HG02642 (cell line): ENCODE measurements around the gene MLN.

ENCODE experiments used
- ATAC-seq: cut with Tn5 transposase; IDR thresholded peaks from one replicate; pipeline ENCODE4 v1.9.1; 2021; ENCODE audit warnings: mild to moderate bottlenecking; ENCODE audit not compliant: unreplicated experiment, poor library complexity

The MLN gene

DNA sequence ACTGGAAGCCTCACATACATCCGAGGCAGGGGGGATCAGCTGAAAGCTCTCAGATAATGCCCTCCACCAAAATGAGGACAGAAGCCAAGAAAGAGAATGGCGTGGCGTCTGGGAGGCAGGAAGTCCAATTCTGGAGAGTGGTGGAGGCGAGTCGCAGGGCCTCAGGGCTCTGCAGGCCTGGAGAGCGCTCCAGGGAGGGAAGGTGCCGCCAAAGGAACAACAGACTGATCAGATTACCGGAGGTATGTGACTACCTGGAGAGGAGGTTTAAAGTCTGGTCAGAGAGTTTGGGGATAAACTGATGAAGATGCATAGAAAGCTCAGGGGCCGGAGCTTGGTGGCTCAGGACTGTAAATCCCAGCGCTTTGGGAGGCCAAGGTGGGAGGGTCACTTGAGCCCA is 45.9 kb downstream of the MLN start:
- no peak for ATAC-seq

DNA sequence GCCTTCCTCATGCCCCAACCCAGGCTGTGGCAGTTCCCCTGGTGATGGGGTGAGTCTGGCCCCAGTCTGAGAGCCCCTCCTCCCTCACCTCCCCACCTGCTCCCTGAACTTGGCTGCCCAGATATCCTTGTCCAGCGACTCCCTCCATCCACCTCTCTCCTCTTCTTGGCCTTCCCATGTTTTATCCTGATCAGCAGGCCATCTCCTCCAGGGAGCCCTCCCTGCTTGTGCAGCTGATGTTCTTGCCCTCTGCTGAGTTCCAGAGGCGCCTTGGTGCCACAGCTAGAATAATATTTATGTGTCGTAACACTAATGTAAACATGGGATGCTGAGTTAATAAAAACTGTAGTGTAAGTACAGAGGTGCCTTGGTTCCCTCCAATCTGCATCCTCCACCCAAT is 46.7 kb downstream of the MLN start:
- no peak for ATAC-seq

DNA sequence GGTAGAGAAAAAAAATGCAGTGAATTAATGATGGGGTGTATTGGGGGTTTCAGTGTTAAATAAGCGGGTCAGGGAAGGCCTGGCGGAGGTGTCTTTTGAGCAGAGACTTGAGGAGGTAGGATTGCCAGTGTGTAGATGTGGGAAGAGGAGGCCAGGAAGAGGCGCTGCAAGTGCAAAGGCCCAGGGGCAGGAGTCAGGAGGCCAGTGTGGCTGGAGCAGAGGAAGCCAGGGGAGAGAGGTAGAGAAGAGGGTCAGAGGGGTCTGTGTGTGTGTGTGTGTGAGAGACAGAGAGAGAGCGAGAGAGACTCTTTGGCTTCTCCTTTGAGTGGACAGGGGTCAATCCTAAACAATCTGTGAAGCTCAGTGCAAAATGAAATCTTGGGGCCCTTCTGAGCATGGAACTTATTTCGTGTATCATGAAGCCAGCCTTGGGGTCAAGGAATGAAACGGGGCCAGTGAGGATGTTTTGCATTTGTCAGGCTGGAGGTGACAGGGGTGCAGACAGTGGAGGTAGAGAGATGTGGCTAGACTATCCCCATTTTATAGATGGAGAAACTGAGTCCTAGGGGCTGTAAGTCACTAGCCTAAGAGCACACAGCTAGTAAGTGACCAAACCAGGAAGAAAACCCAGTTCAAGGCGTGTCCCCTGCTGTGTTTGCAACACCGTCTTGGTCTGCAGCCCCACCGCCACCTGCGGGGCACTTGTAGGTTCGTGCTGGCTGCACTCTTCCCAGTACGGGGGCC is 47.4 kb downstream of the MLN start:
- ATAC-seq = no peak

DNA sequence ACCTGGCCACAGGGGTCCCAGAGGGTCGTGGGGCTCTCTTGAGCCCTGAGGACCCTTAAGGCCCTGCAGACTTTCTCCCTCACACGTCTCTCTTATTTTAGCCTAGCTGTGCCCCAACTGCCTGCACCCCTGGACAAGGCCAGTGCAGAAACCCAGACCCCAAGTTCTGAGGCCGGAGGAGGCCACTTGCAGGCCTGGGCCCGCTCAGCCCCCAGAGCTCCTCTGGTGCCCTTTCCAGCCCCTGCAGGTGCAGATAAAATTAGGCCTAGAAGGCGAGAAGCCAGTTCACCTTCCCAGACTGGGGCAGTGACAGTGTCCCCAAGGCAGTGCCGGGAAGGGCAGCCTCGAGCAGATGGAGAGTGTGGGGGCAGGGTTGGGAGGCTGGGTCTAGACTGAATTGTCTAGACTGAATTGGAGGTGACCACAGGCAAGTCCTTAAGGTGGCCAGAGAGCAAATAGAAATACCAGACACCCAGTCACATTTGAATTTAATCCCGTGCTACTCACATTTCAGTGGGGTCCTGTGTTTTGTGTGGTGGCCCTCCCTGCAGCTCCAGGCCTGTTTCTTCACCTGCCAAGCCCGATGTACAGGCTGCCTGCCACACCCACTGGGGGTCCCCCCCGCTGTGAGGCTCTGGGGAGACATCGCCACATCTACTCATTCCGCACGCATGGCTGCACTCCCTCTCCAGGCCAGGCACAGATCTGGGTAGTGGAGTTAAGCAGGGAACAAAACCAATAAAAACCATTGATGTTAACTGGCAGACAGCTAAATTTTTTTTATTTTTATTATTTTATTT is 48.5 kb downstream of the MLN start:
- no peak for ATAC-seq

DNA sequence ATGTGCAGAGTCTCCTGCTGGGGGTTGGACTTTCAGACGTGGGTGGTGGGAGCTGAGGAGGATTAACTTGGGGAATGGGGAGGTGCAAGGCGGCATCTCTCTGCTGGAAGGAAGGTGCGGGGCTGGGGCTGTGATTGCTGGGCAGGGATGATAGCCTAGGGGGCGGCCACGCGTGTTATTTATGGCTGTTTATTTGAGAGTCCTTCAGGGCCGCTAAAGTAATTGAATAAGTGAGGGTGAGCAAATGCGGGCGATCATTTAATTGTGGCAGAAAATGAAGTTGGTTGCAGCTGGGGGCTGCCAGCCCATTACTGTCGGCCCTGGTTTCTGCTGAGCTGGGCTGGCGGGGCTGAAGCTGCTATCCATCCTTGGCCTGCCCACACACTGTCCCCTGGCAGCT is 49.6 kb downstream of the MLN start:
- ATAC-seq = no peak

DNA sequence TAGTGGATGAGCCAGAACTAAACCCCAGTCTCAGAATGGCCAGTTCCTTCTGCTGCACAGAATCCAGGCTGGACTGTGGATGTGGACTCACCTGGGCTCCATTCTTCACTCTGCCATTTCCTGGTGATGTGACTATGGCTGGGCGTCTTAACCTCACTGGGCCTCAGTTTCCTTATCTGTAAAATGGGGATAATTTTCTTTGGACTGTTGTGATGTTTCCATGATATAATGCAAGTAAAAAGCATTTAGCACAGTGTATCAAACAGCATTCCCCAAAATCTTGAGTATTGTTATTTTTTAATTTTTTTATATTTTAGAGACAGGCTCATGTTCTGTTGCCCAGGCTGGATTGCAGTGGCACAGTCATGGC is 51.2 kb downstream of the MLN start:
- no peak for ATAC-seq

DNA sequence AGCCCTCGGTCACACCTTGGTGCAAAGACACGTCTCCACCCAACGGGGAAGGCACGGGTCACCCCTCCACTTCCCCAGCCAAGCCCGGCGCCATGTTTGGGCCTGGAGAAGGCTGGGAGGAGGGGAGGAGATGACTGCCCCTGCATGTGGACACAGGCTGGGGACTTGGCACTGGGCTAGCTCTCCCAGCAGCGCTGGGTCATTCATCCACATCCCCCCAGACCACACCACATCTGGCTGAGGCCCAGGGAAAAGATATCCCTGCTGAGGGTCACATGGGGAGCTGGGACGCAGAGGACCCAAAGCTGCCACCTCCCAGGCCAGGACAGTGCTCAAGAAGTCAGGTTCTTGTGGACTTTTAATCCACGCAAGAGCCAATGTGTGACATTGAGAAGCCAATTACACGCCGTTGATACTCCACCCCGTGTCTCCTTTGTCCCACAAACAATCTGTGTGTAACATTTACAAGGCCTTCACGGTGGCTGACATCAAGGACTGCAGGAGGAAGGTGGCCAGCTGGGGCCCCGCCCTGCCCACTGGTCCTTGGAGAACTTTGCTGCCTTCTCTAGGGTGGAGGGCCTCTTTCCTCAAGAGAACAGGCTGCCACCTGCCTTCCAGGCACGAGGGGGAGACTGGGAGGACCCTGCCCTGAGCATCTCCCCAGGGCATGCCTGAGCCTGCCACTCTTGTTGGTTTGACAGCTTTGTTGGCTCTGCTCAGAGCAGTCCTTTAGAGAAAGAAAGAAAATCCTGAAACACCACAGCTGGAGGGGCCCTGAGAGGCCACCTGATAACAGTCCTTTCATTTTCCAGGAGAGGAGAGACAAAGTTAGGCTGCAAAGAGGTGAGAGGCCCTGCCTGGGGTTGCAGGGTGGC is 51.8 kb downstream of the MLN start:
- ATAC-seq = no peak

DNA sequence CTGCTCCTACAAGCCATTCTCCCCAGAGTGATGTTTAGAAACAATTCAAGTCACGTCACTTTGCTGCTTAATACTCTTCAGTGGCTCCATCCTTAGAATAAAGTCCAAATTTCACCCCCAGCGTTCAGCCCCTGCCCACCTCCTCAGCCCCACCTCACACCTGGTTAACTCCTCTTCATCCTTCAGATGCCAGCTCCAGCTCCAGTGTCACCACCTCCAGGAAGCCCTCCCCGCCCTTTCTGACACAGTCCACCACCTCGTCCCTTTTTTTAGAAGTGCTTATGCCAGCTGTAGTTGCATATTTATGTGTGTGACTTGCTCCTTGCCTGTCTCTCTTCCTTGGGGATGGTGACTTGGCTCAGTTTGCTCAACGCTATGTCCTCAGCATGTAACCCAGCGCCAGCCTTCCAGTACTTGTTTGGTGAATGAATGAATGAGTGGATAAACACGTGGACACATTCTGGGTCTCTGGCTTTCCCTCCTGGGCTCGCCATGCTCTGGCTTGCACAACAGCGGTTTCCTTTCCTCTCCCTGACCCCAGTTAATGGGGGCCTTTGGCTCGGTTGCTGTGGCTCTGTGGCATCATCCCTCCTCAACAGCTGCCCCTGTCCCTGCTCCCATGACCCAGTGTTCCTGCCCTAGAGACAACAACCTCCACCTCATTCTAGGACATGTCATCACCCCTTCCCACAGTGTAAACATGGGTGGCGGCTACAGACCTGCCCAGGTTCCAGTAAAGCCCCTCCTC is 53.4 kb downstream of the MLN start:
- no peak for ATAC-seq

DNA sequence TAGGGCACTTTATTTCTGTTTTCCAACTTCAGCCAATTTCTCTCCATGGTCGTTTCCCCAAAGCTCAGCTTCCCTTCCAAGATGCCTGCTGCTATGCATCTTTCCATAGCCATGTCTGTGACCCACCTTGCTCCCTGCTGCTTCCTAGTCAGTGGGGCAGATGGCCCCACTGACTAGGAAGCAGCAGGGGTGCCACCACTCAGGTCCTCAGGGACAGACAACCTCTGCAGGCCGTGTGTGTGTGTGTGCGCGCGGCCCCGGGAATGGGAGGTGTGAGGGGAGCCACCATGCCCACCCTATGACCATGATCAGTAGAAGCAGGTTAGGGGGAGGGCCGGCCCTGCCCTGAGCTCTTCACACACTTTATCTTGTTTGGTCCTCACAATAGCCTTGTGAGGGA is 54.4 kb downstream of the MLN start:
- ATAC-seq = no peak

DNA sequence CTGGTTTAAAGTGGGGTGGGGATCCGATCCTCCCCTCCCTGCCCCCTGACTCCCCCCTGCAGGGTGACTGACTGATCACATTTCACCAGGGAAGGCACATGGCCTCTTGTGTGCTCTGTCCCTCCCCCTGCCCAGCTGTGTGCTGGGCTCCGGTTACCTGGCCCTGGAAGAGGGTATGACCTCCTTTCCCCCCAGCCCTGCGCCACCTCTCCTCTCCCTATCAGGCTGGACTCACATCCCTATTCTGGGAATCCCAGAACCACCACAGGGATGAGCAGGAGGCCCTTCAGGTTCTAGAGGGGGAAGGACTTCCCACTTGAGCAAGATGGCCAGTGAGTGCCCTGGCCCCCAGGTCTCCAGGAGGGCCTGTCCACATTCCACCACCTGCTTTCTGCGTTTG is 55.0 kb downstream of the MLN start:
- no peak for ATAC-seq

DNA sequence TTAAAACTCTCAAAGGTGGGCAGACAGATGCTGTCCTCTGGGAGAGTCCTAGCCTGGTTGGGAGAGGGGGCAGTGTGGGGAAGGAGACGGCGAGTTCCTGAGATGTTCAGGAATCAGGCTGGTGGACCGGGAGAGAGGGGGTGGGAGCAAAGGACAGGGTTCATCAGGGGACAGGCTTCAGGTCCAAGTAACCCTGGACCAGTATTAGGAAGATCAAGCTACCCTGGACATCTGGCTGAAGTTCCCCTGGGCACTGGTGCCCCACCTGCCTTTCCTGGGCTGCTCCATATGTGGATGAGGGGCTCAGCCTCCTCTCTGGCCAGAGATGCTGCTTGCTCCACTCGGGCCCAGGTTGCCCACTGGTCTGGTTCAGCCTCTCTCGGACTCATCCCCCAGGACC is 56.0 kb downstream of the MLN start:
- no peak for ATAC-seq

DNA sequence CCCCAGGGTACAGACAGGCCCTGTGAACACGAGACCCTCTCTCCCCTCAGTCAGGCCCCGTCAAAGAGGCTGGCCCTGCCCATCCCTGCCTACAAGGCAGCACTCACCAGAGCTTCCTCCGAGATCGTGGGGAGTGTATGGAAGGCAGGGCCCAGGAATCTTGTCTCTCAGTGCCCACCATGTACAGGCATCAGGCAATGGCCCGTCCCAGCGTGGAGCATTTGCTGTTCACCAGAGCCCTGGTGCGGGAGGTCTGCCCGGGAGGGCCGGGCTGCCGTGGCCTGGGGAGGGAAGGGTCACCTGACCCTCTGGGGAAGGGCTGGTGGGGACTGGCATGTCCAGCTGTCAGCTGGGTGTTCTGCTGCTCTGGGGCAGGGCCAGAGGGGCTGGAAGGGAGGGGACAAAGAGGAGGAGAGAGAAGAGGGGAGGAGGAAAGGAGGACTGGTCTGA is 57.1 kb downstream of the MLN start, which contains the start of gene IP6K3:
Gene IP6K3 (minus strand): TSS at position 255 of the 450 bp plus-strand sequence. CDS start 11,429 bp downstream, outside the sequence.
- no peak for ATAC-seq

DNA sequence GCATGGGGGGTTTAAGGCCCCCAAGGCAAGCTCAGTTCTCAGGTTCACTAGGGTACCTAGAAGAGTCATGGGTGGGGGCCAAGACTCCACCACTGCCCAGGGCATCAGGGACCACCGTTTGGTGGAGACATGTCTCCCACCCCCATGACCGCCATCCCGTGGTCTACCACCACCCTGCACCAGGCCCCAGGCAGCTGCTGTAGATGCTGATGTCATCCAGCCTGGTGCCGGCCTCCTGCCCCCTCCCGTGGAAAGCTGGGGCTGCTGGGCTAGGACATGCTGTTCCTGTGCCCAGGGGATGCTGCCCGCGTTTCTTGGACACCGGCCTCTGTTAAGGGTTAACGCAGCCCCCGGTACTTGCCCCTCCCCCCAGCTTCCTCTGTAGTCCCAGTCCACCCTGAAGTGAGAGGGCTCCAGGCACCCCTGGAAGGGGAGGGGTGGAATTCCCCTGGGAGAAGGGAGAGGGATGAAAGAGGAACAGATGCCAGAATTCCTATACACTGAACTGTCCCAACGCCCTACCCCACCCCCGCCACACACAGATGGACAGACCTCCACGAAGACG is 57.7 kb downstream of the MLN start:
- no peak for ATAC-seq

DNA sequence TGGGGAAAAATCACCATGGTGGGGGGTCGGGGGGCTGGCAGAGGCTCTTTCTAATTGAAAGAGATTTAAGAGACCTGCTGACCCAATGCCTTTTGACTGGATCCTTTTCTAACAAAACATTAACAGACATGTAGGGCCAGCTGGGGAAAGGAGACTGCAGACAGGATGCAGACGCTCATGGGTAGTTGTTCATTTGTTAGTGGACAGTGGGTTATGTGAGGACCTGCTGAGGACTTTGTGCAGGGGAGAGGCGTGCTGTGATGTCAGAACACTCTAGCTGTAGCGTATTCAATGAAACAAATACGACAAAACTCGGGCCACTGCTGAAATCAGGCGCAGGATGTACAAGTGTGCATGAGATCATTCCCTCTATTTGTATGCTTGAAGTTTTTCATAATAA is 58.3 kb downstream of the MLN start:
- ATAC-seq = no peak

DNA sequence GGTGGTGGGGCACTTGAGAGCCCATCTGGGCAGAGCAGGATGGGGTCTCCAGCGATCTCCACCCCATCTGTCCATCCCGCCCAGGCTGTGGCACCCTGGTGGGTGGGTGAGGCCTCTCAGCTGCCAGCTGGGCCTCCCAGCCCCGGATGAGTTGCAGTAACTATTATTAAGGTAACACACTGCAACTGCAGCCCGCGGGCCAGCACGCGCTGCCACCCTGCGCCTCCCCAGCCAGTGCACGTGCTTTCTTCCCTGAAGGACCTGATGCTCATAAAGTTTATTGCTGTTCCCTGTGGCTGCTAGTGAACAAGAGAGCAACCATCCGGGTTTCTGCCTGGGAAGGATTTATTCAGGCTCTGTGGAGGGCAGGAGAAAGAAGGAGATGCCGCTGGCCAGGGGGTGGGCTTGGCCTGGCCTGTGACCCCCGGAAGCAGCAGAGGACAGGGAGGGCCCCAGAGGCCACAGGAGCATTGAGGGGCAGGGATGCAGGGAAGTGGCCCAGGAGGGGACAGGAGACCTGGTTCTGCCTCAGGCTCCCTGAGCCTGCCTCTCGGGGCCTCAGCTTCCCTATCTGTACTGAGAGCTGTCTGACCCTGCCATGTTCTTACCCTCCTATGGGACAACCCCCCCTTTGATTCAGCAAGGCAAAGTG is 58.8 kb downstream of the MLN start:
- ATAC-seq = no peak
